Measurements from ENCODE around the gene DPYSL5.

The DPYSL5 gene

DNA sequence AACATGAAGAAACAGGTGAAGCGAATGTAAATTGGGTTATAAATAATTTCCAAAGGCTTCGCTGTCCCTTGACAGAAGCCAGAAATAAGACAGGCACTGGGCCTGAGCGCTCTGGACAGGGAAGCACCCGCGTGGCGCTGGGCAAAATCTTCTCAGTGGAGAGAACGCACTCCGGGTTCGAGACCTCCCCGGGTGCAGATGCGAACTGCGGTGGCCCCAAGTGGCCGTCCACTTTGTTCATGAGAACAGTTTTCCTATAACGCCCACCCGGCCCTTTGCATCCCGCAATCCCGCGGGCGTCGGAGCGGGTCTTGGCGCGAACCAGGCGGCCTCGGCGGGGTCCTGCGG lies 651 bp upstream of the DPYSL5 start:
- H3K9ac ChIP-seq (ENCODE audit: low read length), result peak overlapping the region; percentile 57
- H3K9me3 ChIP-seq (ENCODE audit: control insufficient read depth, low read depth, low read length), result no peaks in the 10 kb centered on the region
- peaks cover 73% of the 10 kb centered on the region for H3K27me3 ChIP-seq (ENCODE audit: control insufficient read depth, insufficient read depth, low read length)
- H3K4me1 ChIP-seq (ENCODE audit: control insufficient read depth, low read depth, low read length), result peaks cover 6% of the 10 kb centered on the region
- H3K36me3 ChIP-seq (ENCODE audit: control insufficient read depth, low read depth, low read length), result no peaks in the 10 kb centered on the region
- H3K4me3 ChIP-seq (ENCODE audit: low read length), result peak overlapping the region; percentile 69
- no peak overlapping the region for H3K27ac ChIP-seq (ENCODE audit: low read length)

DNA sequence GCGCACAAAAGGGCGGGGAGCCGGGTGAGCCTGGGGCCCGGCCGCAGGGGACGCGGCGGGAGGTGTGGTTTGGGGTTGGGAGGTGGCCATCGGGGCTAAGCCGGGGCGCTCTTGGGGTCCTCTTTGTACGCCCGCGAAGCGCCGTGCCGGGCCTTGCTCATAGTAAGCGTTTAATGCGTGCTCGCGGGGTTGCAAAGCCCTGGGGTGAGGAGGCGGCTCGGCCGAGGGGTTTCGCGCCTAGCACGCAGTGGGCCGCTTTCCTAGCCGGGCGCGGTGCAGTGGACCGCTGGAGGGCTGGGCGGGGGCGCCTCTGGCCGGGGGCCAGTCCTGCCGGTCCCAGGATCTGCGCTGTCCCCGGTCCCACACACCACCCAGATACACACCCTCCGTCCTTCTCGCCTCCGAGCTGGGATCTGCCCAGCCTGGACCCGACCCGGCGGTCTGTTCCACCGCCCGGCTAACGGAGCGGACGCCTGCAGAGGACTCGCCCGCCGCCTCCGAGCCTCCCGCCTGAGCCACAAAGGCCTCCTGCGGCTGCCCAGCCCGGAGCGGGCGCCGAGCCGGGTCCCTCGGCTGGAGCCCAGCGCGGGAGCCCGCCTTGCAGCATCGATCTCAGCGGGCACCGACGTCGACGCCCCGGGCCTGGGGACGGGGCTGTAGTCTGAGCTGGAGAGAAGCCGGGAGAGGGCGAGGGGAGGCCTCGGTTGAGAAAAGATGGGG lies 564 bp downstream of the DPYSL5 start:
- Histone ChIP-seq H3K36me3 (ENCODE audit: control insufficient read depth, low read depth, low read length) (no peaks in the 10 kb centered on the region), H3K9ac (ENCODE audit: low read length) (peak overlapping the region; percentile 18), H3K9me3 (ENCODE audit: control insufficient read depth, low read depth, low read length) (no peaks in the 10 kb centered on the region), H3K27ac (ENCODE audit: low read length) (no peak overlapping the region), H3K4me1 (ENCODE audit: control insufficient read depth, low read depth, low read length) (peaks cover 6% of the 10 kb centered on the region), H3K27me3 (ENCODE audit: control insufficient read depth, insufficient read depth, low read length) (peaks cover 85% of the 10 kb centered on the region), H3K4me3 (ENCODE audit: low read length) (peak overlapping the region; percentile 69)

DNA sequence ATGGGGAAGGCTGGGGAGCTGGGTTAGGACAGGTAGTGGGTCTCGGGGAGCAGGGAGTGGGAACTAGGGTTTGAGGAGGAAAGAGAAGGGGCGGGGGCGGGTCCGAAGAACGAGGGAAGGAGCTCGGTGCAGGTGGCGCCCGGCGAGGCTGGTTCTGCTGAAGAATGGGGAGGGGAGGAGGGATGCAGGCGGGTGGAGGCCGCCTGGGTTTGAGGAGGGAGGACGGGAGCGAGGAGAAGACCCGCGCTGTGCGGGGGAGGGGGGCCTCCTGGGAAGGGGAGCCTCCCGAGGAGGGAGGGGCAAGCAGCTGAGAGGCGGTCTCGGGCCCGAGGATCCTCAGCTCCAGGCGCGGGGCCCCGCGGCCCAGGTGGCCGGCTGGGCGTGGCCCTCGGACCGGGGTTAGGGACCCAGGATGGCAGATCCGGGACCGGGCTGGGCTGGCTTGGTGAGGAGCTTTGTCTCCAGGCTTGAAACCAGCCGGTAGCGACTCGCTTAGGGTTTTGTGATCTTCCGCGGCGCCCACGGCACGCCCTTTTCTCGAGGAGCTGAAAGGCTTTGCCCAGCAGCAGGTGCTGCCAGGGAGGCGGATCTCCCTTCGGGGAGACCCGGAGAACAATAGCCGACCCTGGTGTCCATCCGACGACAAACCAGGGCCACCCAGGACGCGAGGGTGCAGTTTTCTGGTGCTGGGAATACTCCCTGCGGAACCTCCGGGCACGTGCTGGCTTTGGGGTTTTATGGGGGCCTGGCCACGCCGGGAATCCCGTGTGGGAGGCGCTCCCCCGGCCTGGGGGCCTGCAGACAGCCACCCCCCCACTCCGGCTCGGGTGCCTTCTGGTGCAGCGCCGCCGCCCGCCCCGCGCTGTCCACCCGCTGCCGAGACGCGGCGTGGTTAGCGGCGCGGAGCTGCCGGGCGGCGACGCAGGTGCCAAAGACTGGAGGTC lies 1.4 kb downstream of the DPYSL5 start:
- Histone ChIP-seq H3K4me3 (ENCODE audit: low read length) (peak overlapping the region; percentile 69), H3K36me3 (ENCODE audit: control insufficient read depth, low read depth, low read length) (no peaks in the 10 kb centered on the region), H3K4me1 (ENCODE audit: control insufficient read depth, low read depth, low read length) (peaks cover 6% of the 10 kb centered on the region), H3K9ac (ENCODE audit: low read length) (peak overlapping the region; percentile 18), H3K9me3 (ENCODE audit: control insufficient read depth, low read depth, low read length) (no peaks in the 10 kb centered on the region), H3K27me3 (ENCODE audit: control insufficient read depth, insufficient read depth, low read length) (peaks cover 87% of the 10 kb centered on the region), H3K27ac (ENCODE audit: low read length) (no peak overlapping the region)

DNA sequence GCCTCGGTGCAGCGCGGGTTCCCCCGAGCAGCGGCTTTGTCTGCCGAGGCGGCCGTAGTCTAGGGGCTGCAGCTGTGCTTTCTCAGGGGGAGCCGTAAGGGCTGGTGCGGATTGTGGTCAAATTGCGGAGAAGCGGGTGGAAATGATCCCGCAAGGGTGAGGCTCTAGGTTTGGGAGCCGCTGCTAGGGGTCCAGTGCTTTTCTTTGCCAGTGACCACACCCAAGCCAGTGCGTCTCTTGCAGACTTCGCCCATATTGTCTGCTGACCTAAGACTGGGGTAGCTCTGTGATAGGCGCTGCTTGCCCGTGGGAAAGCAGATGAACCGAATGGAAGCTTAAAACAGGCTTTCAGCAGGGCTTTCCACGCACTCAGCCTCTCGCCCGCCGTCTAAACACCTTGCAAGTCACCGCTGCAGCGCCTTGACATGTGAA lies 2.1 kb downstream of the DPYSL5 start:
- peak overlapping the region; percentile 69 for H3K4me3 ChIP-seq (ENCODE audit: low read length)
- peaks cover 6% of the 10 kb centered on the region for H3K4me1 ChIP-seq (ENCODE audit: control insufficient read depth, low read depth, low read length)
- peaks cover 83% of the 10 kb centered on the region for H3K27me3 ChIP-seq (ENCODE audit: control insufficient read depth, insufficient read depth, low read length)

DNA sequence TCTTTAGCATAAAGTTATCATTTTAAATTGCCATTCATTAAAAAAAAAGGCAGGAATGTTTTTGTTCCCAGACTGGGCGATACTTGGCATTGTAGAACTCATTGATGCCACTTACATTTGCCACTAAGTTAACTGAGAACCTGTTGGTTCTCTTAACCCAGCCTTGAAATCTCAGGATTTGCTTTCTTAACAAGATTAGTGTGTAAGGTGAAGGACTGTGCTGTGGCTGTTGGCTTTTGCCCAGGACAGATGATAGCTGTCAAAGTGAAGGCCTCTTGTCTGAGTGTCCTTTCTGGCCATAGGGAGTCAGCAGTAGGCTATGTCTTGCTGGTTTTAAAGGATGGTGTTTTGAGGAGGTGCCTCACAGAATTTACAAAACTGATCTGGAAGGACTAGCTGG lies 2.6 kb downstream of the DPYSL5 start:
- Histone ChIP-seq H3K27me3 (ENCODE audit: control insufficient read depth, insufficient read depth, low read length) (peaks cover 78% of the 10 kb centered on the region), H3K9me3 (ENCODE audit: control insufficient read depth, low read depth, low read length) (no peaks in the 10 kb centered on the region), H3K4me3 (ENCODE audit: low read length) (no peak overlapping the region), H3K36me3 (ENCODE audit: control insufficient read depth, low read depth, low read length) (no peaks in the 10 kb centered on the region), H3K9ac (ENCODE audit: low read length) (no peak overlapping the region), H3K4me1 (ENCODE audit: control insufficient read depth, low read depth, low read length) (peaks cover 6% of the 10 kb centered on the region), H3K27ac (ENCODE audit: low read length) (no peak overlapping the region)

More for the DNA sequence above, 2.1 kb downstream of the DPYSL5 start:
- Histone ChIP-seq H3K9me3 (ENCODE audit: control insufficient read depth, low read depth, low read length) (no peaks in the 10 kb centered on the region), H3K36me3 (ENCODE audit: control insufficient read depth, low read depth, low read length) (no peaks in the 10 kb centered on the region), H3K27ac (ENCODE audit: low read length) (no peak overlapping the region), H3K9ac (ENCODE audit: low read length) (no peak overlapping the region)

DNA sequence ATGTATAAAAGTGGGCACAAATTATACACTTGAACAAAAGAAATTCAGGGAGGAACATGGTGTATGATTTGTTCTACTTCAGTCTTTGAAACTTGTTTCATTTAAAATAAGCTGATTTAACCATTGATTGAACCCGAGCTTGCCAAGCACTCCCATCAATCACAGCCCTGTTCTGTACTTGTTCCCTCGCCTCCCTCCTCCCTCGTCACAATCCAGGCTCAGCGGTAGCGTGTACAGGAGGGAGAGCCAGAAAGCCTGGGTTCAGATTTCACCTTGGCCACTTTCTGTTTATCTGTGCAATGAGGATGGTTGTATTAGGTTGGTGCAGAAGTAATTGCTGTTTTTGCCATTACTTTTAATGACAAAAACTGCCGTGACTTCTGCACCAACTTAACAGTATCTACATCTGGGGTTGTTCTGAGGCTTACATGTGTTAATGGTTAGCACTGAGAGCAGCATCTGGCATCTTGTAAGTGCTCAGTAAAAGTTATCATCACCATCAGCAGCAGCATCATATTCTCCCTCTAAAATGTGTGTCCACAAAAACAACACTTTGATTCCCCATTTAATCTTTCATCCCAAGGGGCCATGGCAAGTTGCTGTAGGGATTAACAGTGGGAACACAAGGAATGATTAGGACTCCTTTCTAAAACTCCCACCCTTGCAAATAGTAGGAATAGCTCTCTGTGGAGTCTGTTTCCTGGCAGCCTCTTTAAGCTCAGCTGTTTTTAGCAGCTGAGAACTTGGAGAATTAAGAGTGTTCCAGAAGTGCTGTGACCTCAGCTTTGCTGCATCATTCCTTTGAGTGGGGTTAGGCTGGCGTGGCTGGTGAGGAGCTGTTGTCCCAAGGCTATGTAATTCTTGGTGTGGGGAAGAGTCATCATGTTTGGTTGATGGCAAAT lies 4.7 kb downstream of the DPYSL5 start:
- H3K36me3 ChIP-seq (ENCODE audit: control insufficient read depth, low read depth, low read length), result no peaks in the 10 kb centered on the region
- no peak overlapping the region for H3K4me3 ChIP-seq (ENCODE audit: low read length)
- no peak overlapping the region for H3K9ac ChIP-seq (ENCODE audit: low read length)
- peaks cover 62% of the 10 kb centered on the region for H3K27me3 ChIP-seq (ENCODE audit: control insufficient read depth, insufficient read depth, low read length)
- no peaks in the 10 kb centered on the region for H3K4me1 ChIP-seq (ENCODE audit: control insufficient read depth, low read depth, low read length)
- no peaks in the 10 kb centered on the region for H3K9me3 ChIP-seq (ENCODE audit: control insufficient read depth, low read depth, low read length)
- no peak overlapping the region for H3K27ac ChIP-seq (ENCODE audit: low read length)

- H3K27me3 ChIP-seq (ENCODE audit: control insufficient read depth, insufficient read depth, low read length), result peaks cover 54% of the 10 kb centered on the region
- H3K9ac ChIP-seq (ENCODE audit: low read length), result no peak overlapping the region
- no peak overlapping the region for H3K4me3 ChIP-seq (ENCODE audit: low read length)
- H3K9me3 ChIP-seq (ENCODE audit: control insufficient read depth, low read depth, low read length), result no peaks in the 10 kb centered on the region
- no peak overlapping the region for H3K27ac ChIP-seq (ENCODE audit: low read length)
- no peaks in the 10 kb centered on the region for H3K36me3 ChIP-seq (ENCODE audit: control insufficient read depth, low read depth, low read length)
- no peaks in the 10 kb centered on the region for H3K4me1 ChIP-seq (ENCODE audit: control insufficient read depth, low read depth, low read length)
Observed at GRCh38 chr2:26853751-26854150, 5.8 kb downstream of the DPYSL5 start.

- no peaks in the 10 kb centered on the region for H3K9me3 ChIP-seq (ENCODE audit: control insufficient read depth, low read depth, low read length)
- H3K36me3 ChIP-seq (ENCODE audit: control insufficient read depth, low read depth, low read length), result no peaks in the 10 kb centered on the region
- H3K9ac ChIP-seq (ENCODE audit: low read length), result no peak overlapping the region
- H3K27ac ChIP-seq (ENCODE audit: low read length), result no peak overlapping the region
- no peak overlapping the region for H3K4me3 ChIP-seq (ENCODE audit: low read length)
- H3K27me3 ChIP-seq (ENCODE audit: control insufficient read depth, insufficient read depth, low read length), result peaks cover 48% of the 10 kb centered on the region
- no peaks in the 10 kb centered on the region for H3K4me1 ChIP-seq (ENCODE audit: control insufficient read depth, low read depth, low read length)
Observed at GRCh38 chr2:26854283-26854827, 6.4 kb downstream of the DPYSL5 start.

DNA sequence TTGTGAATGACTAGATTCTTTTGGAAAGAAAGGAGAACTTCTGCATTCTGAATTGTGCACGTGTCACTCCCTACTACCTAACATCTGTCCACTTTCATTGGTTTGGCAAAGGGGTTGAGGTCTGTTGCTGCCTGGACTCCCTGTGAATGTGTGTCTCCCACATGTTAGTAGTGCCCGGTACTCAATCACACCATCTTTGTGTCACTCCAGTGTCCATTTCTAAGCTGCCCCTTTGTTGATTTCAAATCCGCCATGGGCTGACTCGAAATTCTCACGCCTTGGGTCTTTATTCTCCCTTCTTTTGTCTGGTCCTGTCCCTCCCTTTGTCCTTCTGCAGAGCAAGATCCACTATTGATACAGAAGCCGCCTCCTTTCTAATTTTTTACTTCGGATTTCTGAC lies 7.5 kb downstream of the DPYSL5 start:
- Histone ChIP-seq H3K27ac (ENCODE audit: low read length) (no peak overlapping the region), H3K4me3 (ENCODE audit: low read length) (no peak overlapping the region), H3K27me3 (ENCODE audit: control insufficient read depth, insufficient read depth, low read length) (peaks cover 36% of the 10 kb centered on the region), H3K9me3 (ENCODE audit: control insufficient read depth, low read depth, low read length) (no peaks in the 10 kb centered on the region), H3K4me1 (ENCODE audit: control insufficient read depth, low read depth, low read length) (no peaks in the 10 kb centered on the region), H3K36me3 (ENCODE audit: control insufficient read depth, low read depth, low read length) (no peaks in the 10 kb centered on the region), H3K9ac (ENCODE audit: low read length) (no peak overlapping the region)

GRCh38 chr2:26859622-26860021 lies 11.7 kb downstream of the DPYSL5 start:
- no peak overlapping the region for H3K27ac ChIP-seq (ENCODE audit: low read length)
- H3K27me3 ChIP-seq (ENCODE audit: control insufficient read depth, insufficient read depth, low read length), result peaks cover 5% of the 10 kb centered on the region
- H3K36me3 ChIP-seq (ENCODE audit: control insufficient read depth, low read depth, low read length), result no peaks in the 10 kb centered on the region

More at GRCh38 chr2:26859622-26860021, 11.7 kb downstream of the DPYSL5 start:
- H3K4me3 ChIP-seq (ENCODE audit: low read length), result no peak overlapping the region
- no peak overlapping the region for H3K9ac ChIP-seq (ENCODE audit: low read length)
- no peaks in the 10 kb centered on the region for H3K9me3 ChIP-seq (ENCODE audit: control insufficient read depth, low read depth, low read length)
- no peaks in the 10 kb centered on the region for H3K4me1 ChIP-seq (ENCODE audit: control insufficient read depth, low read depth, low read length)

Measured in iPS-18a (cell line).